CD8-positive, alpha-beta memory T cell (primary cell): ENCODE measurements around the gene TMC5. TPM values are rescaled to one million over a fixed set of nuclear protein-coding genes. Genes with fewer than 3 reads are reported as not detected.

Experiments
- CTCF ChIA-PET: fragments of 350-600 bp; sonication (Branson Sonifier 250); formaldehyde crosslinking; loops from one replicate; lab custom pipeline; 2021; ENCODE audit warnings: antibody characterized with exemption; lab: Charles Lee
- POLR2A ChIA-PET: fragments of 350-600 bp; sonication (Branson Sonifier 250); formaldehyde crosslinking; loops from one replicate; lab custom pipeline; 2021; ENCODE audit warnings: antibody characterized with exemption; lab: Charles Lee
- DNase-seq, 5 donors: peaks; one replicate each; pipeline versions ENCODE4 v3.0.0 to v3.0.0-alpha.2; 2020 to 2022; ENCODE audit warnings: mixed read lengths in 1 of 5
- H3K27ac ChIP-seq: one replicate; pipeline ENCODE4 v1.7.0; 2013; ENCODE audit warnings: low read depth, mild to moderate bottlenecking, low read length, moderate library complexity
- H3K27me3 ChIP-seq: 2 replicates; pipeline ENCODE4 v1.7.0; 2013; ENCODE audit warnings: low read length, mild to moderate bottlenecking; ENCODE audit not compliant: insufficient read depth, poor library complexity, severe bottlenecking
- H3K36me3 ChIP-seq: 2 replicates; pipeline ENCODE4 v1.7.0; 2013; ENCODE audit warnings: mild to moderate bottlenecking, low read length, moderate library complexity; ENCODE audit not compliant: insufficient read depth
- H3K4me1 ChIP-seq: 2 replicates; pipeline ENCODE4 v1.7.0; 2013; ENCODE audit warnings: mild to moderate bottlenecking, low read length, moderate library complexity; ENCODE audit not compliant: insufficient read depth
- H3K4me3 ChIP-seq: 2 replicates; pipeline ENCODE4 v1.7.0; 2013; ENCODE audit warnings: mild to moderate bottlenecking, low read length
- H3K9me3 ChIP-seq: 2 replicates; pipeline ENCODE4 v1.7.0; 2013; ENCODE audit warnings: mild to moderate bottlenecking, low read length
- H3K27ac Mint-ChIP-seq, 8 donors: one replicate each; pipeline ENCODE4 v1.8.0; 2020 to 2021; ENCODE audit warnings: mixed read lengths in 8 of 8, mild to moderate bottlenecking in 6 of 8, inconsistent platforms in 3 of 8, moderate library complexity in 3 of 8
- H3K27me3 Mint-ChIP-seq, 2 donors: one replicate each; pipeline ENCODE4 v1.8.0; 2020 to 2021; ENCODE audit warnings: mixed read lengths in 2 of 2, mild to moderate bottlenecking in 1 of 2, moderate library complexity in 1 of 2
- H3K36me3 Mint-ChIP-seq, 3 donors: one replicate each; pipeline ENCODE4 v1.8.0; 2020 to 2021; ENCODE audit warnings: mixed read lengths in 3 of 3, inconsistent platforms in 1 of 3, mild to moderate bottlenecking in 1 of 3
- H3K4me1 Mint-ChIP-seq, 3 donors: one replicate each; pipeline ENCODE4 v1.8.0; 2020 to 2021; ENCODE audit warnings: mixed read lengths in 3 of 3, inconsistent platforms in 1 of 3, mild to moderate bottlenecking in 1 of 3
- H3K4me3 Mint-ChIP-seq, 7 donors: one replicate each; pipeline ENCODE4 v1.8.0; 2020 to 2021; ENCODE audit warnings: mixed read lengths in 7 of 7, mild to moderate bottlenecking in 6 of 7, moderate library complexity in 4 of 7, inconsistent platforms in 2 of 7
- H3K9me3 Mint-ChIP-seq, 5 donors: one replicate each; pipeline ENCODE4 v1.8.0; 2020 to 2022; ENCODE audit warnings: mixed read lengths in 5 of 5, mild to moderate bottlenecking in 3 of 5, moderate library complexity in 2 of 5, inconsistent platforms in 1 of 5
- polyA plus RNA-seq: library from polyadenylated mRNA; unstranded; fragments of 300-500 nt; fragmentation: Illumina TruSeq; gene quantifications from one replicate; pipeline ENCODE4 v1.2.3, GENCODE V29; 2021
- total RNA-seq, 2 experiments: library from RNA; stranded (reverse); gene quantifications; one replicate each; pipeline ENCODE4 v1.2.3, GENCODE V29; 2021

TMC5 gene
- total and polyA plus RNA-seq, 3 experiments from 2014 or later: not detected

GRCh38 chr16:19517424-19518089, 99.9 kb downstream of the TMC5 start:
- no peak overlapping the region for H3K4me3 ChIP-seq
- DNase-seq: no peak
- no peak overlapping the region for H3K27ac ChIP-seq
- POLR2A ChIA-PET: no interaction called here
- H3K27me3 ChIP-seq: no peaks in the 10 kb centered on the region
- peaks cover 20% of the 10 kb centered on the region for H3K4me1 ChIP-seq
- peaks cover 10% of the 10 kb centered on the region for H3K36me3 ChIP-seq
- Mint-ChIP-seq H3K9me3 (no peaks in the 10 kb centered on the region), H3K27me3 (no peaks in the 10 kb centered on the region), H3K4me1 (peaks cover 46 to 84% (median 66%) of the 10 kb centered on the region in 3 donors), H3K4me3 (no peak overlapping the region), H3K27ac (no peak overlapping the region), H3K36me3 (peaks cover 4 to 57% (median 14%) of the 10 kb centered on the region in 3 donors)
- H3K9me3 ChIP-seq: no peaks in the 10 kb centered on the region
- CTCF ChIA-PET: interaction anchor here (0.6 kb wide), 1 partner anchor 193 kb away, joined by 3 read pairs; no protein-coding TSS in a partner anchor

- H3K4me1 Mint-ChIP-seq: peaks cover 46 to 83% (median 66%) of the 10 kb centered on the region in 3 donors
- POLR2A ChIA-PET: no interaction called here
Measured at GRCh38 chr16:19518388-19518787, 100.7 kb downstream of the TMC5 start.

GRCh38 chr16:19520861-19521331, 103.2 kb downstream of the TMC5 start:
- POLR2A ChIA-PET: interaction anchor here (0.6 to 0.7 kb wide), 2 partner anchors 34 to 234 kb away, joined by 3 read pairs; no protein-coding TSS in a partner anchor
- H3K9me3 Mint-ChIP-seq: no peaks in the 10 kb centered on the region

More at GRCh38 chr16:19518388-19518787, 100.7 kb downstream of the TMC5 start:
- DNase-seq: no peak
- Mint-ChIP-seq H3K36me3 (peaks cover 4 to 49% (median 14%) of the 10 kb centered on the region in 3 donors), H3K4me3 (peak overlapping the region in 2 of 7 donors; percentile 9 to 41), H3K9me3 (no peaks in the 10 kb centered on the region), H3K27me3 (no peaks in the 10 kb centered on the region), H3K27ac (no peak overlapping the region)
- no peaks in the 10 kb centered on the region for H3K9me3 ChIP-seq
- H3K27ac ChIP-seq: no peak overlapping the region
- H3K36me3 ChIP-seq: peaks cover 10% of the 10 kb centered on the region
- no peaks in the 10 kb centered on the region for H3K27me3 ChIP-seq
- peaks cover 27% of the 10 kb centered on the region for H3K4me1 ChIP-seq
- CTCF ChIA-PET: no interaction called here
- no peak overlapping the region for H3K4me3 ChIP-seq

GRCh38 chr16:19521471-19522396, 104.1 kb downstream of the TMC5 start, which contains the start of gene GDE1:
TSS of gene GDE1 (minus strand) at chr16:19522098. CDS start at chr16:19521964, 134 bp downstream.
- POLR2A ChIA-PET: interaction anchor here (0.5 to 0.6 kb wide), 2 partner anchors 33 to 446 kb away, joined by 3 read pairs; no protein-coding TSS in a partner anchor
- peak within 1 kb of the TSS; percentile 85 to 100 (median 96) for H3K27ac Mint-ChIP-seq
- H3K9me3 ChIP-seq: no peaks in the 10 kb centered on the region
- peak within 1 kb of the TSS; percentile 91 for H3K4me3 ChIP-seq
- H3K4me1 ChIP-seq: peaks cover 37% of the 10 kb centered on the region
- H3K27me3 ChIP-seq: no peaks in the 10 kb centered on the region
- peak within 1 kb of the TSS; percentile 90 to 99 (median 94) for H3K4me3 Mint-ChIP-seq
- peak; percentile 87 to 94 (median 89) for DNase-seq
- peak within 1 kb of the TSS; percentile 79 for H3K27ac ChIP-seq
- no peaks in the 10 kb centered on the region for H3K27me3 Mint-ChIP-seq
- H3K9me3 Mint-ChIP-seq: no peaks in the 10 kb centered on the region
- H3K4me1 Mint-ChIP-seq: peaks cover 53 to 81% (median 75%) of the 10 kb centered on the region in 3 donors
- CTCF ChIA-PET: interaction anchor here (1.6 to 1.8 kb wide), 2 partner anchors 20 to 33 kb away, joined by 3 to 5 read pairs; partner anchors contain the start of gene VPS35L
- peaks cover 2% of the 10 kb centered on the region for H3K36me3 ChIP-seq
- H3K36me3 Mint-ChIP-seq: peaks cover 2 to 32% (median 6%) of the 10 kb centered on the region in 3 donors

More at GRCh38 chr16:19520861-19521331, 103.2 kb downstream of the TMC5 start:
- peak overlapping the region; percentile 91 for H3K4me3 ChIP-seq
- no peak for DNase-seq
- peaks cover 10% of the 10 kb centered on the region for H3K36me3 ChIP-seq
- H3K27ac ChIP-seq: peak overlapping the region; percentile 79
- no peaks in the 10 kb centered on the region for H3K9me3 ChIP-seq
- no peaks in the 10 kb centered on the region for H3K27me3 Mint-ChIP-seq
- no peaks in the 10 kb centered on the region for H3K27me3 ChIP-seq
- peaks cover 4 to 40% (median 12%) of the 10 kb centered on the region in 3 donors for H3K36me3 Mint-ChIP-seq
- H3K4me1 ChIP-seq: peaks cover 37% of the 10 kb centered on the region
- H3K4me1 Mint-ChIP-seq: peaks cover 58 to 87% (median 82%) of the 10 kb centered on the region in 3 donors
- CTCF ChIA-PET: interaction anchor here (0.9 to 1.8 kb wide), 4 partner anchors 10 to 34 kb away, joined by 3 to 5 read pairs (median 3); partner anchors contain the start of gene VPS35L
- H3K4me3 Mint-ChIP-seq: peak overlapping the region; percentile 90 to 99 (median 94)
- peak overlapping the region; percentile 85 to 100 (median 96) for H3K27ac Mint-ChIP-seq

- no peaks in the 10 kb centered on the region for H3K9me3 Mint-ChIP-seq
- peak overlapping the region; percentile 85 to 100 (median 96) for H3K27ac Mint-ChIP-seq
- peaks cover 0 to 25% (median under 1%) of the 10 kb centered on the region in 3 donors for H3K36me3 Mint-ChIP-seq
- H3K9me3 ChIP-seq: no peaks in the 10 kb centered on the region
- H3K4me1 Mint-ChIP-seq: peaks cover 46 to 75% (median 68%) of the 10 kb centered on the region in 3 donors
- no peaks in the 10 kb centered on the region for H3K27me3 ChIP-seq
- no peak overlapping the region for H3K27ac ChIP-seq
- H3K36me3 ChIP-seq: no peaks in the 10 kb centered on the region
- peaks cover 37% of the 10 kb centered on the region for H3K4me1 ChIP-seq
- ChIA-PET CTCF (no interaction called here), POLR2A (interaction anchor here (0.5 kb wide), 1 partner anchor 447 kb away, joined by 3 read pairs; no protein-coding TSS in a partner anchor)
- DNase-seq: no peak
- H3K4me3 ChIP-seq: peak overlapping the region; percentile 91
- H3K4me3 Mint-ChIP-seq: peak overlapping the region; percentile 90 to 99 (median 94)
- no peaks in the 10 kb centered on the region for H3K27me3 Mint-ChIP-seq
Measured at GRCh38 chr16:19522397-19522732, 104.7 kb downstream of the TMC5 start.

DNA sequence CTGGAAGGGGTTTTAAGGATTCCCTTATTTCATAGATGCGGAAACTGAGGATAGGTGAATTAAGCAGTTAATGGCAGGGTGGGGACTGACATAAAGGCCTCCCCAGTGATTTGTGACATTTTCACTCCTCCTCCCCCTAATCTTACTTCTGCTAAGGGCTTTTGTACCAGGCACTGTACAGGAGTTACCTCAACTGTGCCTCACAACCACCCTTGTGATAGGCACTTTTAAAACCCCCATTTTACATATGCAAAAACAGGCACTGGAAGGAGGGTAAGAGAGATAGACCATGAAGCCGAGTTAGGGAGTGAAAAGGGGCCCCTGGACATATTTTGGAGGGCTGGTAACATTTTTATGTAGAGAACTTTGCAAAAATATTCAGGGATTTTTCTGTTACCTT, 105.1 kb downstream of the TMC5 start:
- Mint-ChIP-seq H3K4me1 (peaks cover 43 to 71% (median 64%) of the 10 kb centered on the region in 3 donors), H3K9me3 (no peaks in the 10 kb centered on the region), H3K36me3 (peaks cover 0 to 22% (median under 1%) of the 10 kb centered on the region in 3 donors), H3K27ac (peak overlapping the region in 6 of 8 donors; percentile 85 to 97 (median 93)), H3K27me3 (no peaks in the 10 kb centered on the region), H3K4me3 (peak overlapping the region in 5 of 7 donors; percentile 90 to 99 (median 96))
- H3K4me3 ChIP-seq: no peak overlapping the region
- no peaks in the 10 kb centered on the region for H3K27me3 ChIP-seq
- H3K36me3 ChIP-seq: no peaks in the 10 kb centered on the region
- DNase-seq: no peak
- H3K9me3 ChIP-seq: no peaks in the 10 kb centered on the region
- CTCF ChIA-PET: interaction anchor here (2.8 kb wide), 1 partner anchor 32 kb away, joined by 25 read pairs; the partner anchor contains the start of gene VPS35L
- H3K27ac ChIP-seq: no peak overlapping the region
- peaks cover 37% of the 10 kb centered on the region for H3K4me1 ChIP-seq
- POLR2A ChIA-PET: no interaction called here

GRCh38 chr16:19523184-19523558, 105.5 kb downstream of the TMC5 start:
- H3K4me1 Mint-ChIP-seq: peaks cover 43 to 70% (median 64%) of the 10 kb centered on the region in 3 donors

More at GRCh38 chr16:19523184-19523558, 105.5 kb downstream of the TMC5 start:
- H3K36me3 ChIP-seq: no peaks in the 10 kb centered on the region
- ChIA-PET CTCF (interaction anchor here (1.7 to 2.8 kb wide), 3 partner anchors 26 to 35 kb away, joined by 4 to 25 read pairs (median 7); partner anchors contain the start of gene VPS35L), POLR2A (interaction anchor here (1.1 to 3.3 kb wide), 2 partner anchors 32 to 33 kb away, joined by 3 to 26 read pairs; partner anchors contain the start of gene VPS35L)
- Mint-ChIP-seq H3K9me3 (no peaks in the 10 kb centered on the region), H3K4me3 (peak overlapping the region in 5 of 7 donors; percentile 5 to 100 (median 94)), H3K27me3 (no peaks in the 10 kb centered on the region), H3K36me3 (peaks cover 0 to 25% (median 4%) of the 10 kb centered on the region in 3 donors), H3K27ac (peak overlapping the region in 6 of 8 donors; percentile 17 to 99 (median 92))
- H3K4me1 ChIP-seq: peaks cover 37% of the 10 kb centered on the region
- no peaks in the 10 kb centered on the region for H3K27me3 ChIP-seq
- H3K27ac ChIP-seq: no peak overlapping the region
- no peak for DNase-seq
- H3K4me3 ChIP-seq: no peak overlapping the region
- H3K9me3 ChIP-seq: no peaks in the 10 kb centered on the region
